ENCODE data around the gene PLEKHA1. TPM values are rescaled to one million over a fixed set of nuclear protein-coding genes. Genes with fewer than 3 reads are reported as not detected.
A peak's percentile ranks its signal among the peaks of the same experiment; 100 is the strongest.

Gene PLEKHA1
- total and polyA plus RNA-seq, 5 donors: 15.7 to 42.8 (median 38.5) TPM

- intact Hi-C loops (cut with DNase I): loop anchor here in 3 of 4 donors (5.0 to 10.0 kb wide), 3 partner anchors 85 to 217 kb away; partner anchors contain the start of gene DMBT1 (in 1 of the 3)
- no peak for DNase-seq
- H3K27me3 ChIP-seq (ENCODE audit: control insufficient read depth, insufficient read depth): no peaks in the 10 kb centered on the region
- no peak overlapping the region for H3K27ac ChIP-seq (ENCODE audit: low read length)
- no peak for ATAC-seq
- no peak overlapping the region for H3K4me3 ChIP-seq (ENCODE audit: low read length)
- 74% methylated on average over 8 of the region's 8 CpGs for WGBS
- no peaks in the 10 kb centered on the region for H3K4me1 ChIP-seq (ENCODE audit: control insufficient read depth, insufficient read depth, low read length)
- H3K9me3 ChIP-seq (ENCODE audit: control insufficient read depth, low read length): no peaks in the 10 kb centered on the region
These were observed 27.2 kb upstream of the PLEKHA1 start for GRCh38 chr10:122347170-122347841.

GRCh38 chr10:122348512-122348911 lies 26.0 kb upstream of the PLEKHA1 start:
- intact Hi-C loops (cut with DNase I): loop anchor here in 3 of 4 donors (5.0 to 10.0 kb wide), 3 partner anchors 84 to 216 kb away; partner anchors contain the start of gene DMBT1 (in 1 of the 3)
- WGBS: 90% methylated on average over 4 of the region's 4 CpGs
- Histone ChIP-seq H3K9me3 (ENCODE audit: control insufficient read depth, low read length) (no peaks in the 10 kb centered on the region), H3K4me3 (ENCODE audit: low read length) (no peak overlapping the region), H3K4me1 (ENCODE audit: control insufficient read depth, insufficient read depth, low read length) (no peaks in the 10 kb centered on the region), H3K27me3 (ENCODE audit: control insufficient read depth, insufficient read depth) (no peaks in the 10 kb centered on the region), H3K27ac (ENCODE audit: low read length) (no peak overlapping the region)
- DNase-seq (no peak), ATAC-seq (no peak)

GRCh38 chr10:122348935-122349361 lies 25.6 kb upstream of the PLEKHA1 start:
- ATAC-seq: no peak
- Histone ChIP-seq H3K4me1 (ENCODE audit: control insufficient read depth, insufficient read depth, low read length) (no peaks in the 10 kb centered on the region), H3K27ac (ENCODE audit: low read length) (no peak overlapping the region), H3K9me3 (ENCODE audit: control insufficient read depth, low read length) (no peaks in the 10 kb centered on the region), H3K27me3 (ENCODE audit: control insufficient read depth, insufficient read depth) (no peaks in the 10 kb centered on the region), H3K4me3 (ENCODE audit: low read length) (no peak overlapping the region)
- WGBS: 87% methylated on average over 7 of the region's 7 CpGs
- intact Hi-C loops (cut with DNase I): loop anchor here in 3 of 4 donors (5.0 to 10.0 kb wide), 3 partner anchors 83 to 216 kb away; partner anchors contain the start of gene DMBT1 (in 1 of the 3)
- DNase-seq: no peak

GRCh38 chr10:122349758-122350369 lies 24.6 kb upstream of the PLEKHA1 start:
- Histone ChIP-seq H3K4me3 (ENCODE audit: low read length) (no peak overlapping the region), H3K4me1 (ENCODE audit: control insufficient read depth, insufficient read depth, low read length) (no peaks in the 10 kb centered on the region), H3K27me3 (ENCODE audit: control insufficient read depth, insufficient read depth) (no peaks in the 10 kb centered on the region), H3K27ac (ENCODE audit: low read length) (no peak overlapping the region), H3K9me3 (ENCODE audit: control insufficient read depth, low read length) (no peaks in the 10 kb centered on the region)
- ATAC-seq (no peak), DNase-seq (no peak)
- intact Hi-C loops (cut with DNase I): loop anchor here in 3 of 4 donors (5.0 to 10.0 kb wide), 3 partner anchors 82 to 215 kb away; partner anchors contain the start of gene DMBT1 (in 1 of the 3)
- WGBS: 83% methylated on average over 3 of the region's 3 CpGs

GRCh38 chr10:122350893-122351292 lies 23.6 kb upstream of the PLEKHA1 start:
- Histone ChIP-seq H3K27me3 (ENCODE audit: control insufficient read depth, insufficient read depth) (no peaks in the 10 kb centered on the region), H3K27ac (ENCODE audit: low read length) (no peak overlapping the region), H3K9me3 (ENCODE audit: control insufficient read depth, low read length) (no peaks in the 10 kb centered on the region), H3K4me3 (ENCODE audit: low read length) (no peak overlapping the region), H3K4me1 (ENCODE audit: control insufficient read depth, insufficient read depth, low read length) (no peaks in the 10 kb centered on the region)
- DNase-seq: no peak
- intact Hi-C loops (cut with DNase I): no loop called here
- 60% methylated on average over 12 of the region's 12 CpGs for WGBS
- ATAC-seq: peak in 1 of 2 donors; percentile 52

- DNase-seq: no peak
These were observed 21.5 kb upstream of the PLEKHA1 start for GRCh38 chr10:122352817-122353525.

GRCh38 chr10:122354383-122354782 lies 20.1 kb upstream of the PLEKHA1 start:
- no peaks in the 10 kb centered on the region for H3K9me3 ChIP-seq (ENCODE audit: control insufficient read depth, low read length)
- no peak overlapping the region for H3K27ac ChIP-seq (ENCODE audit: low read length)
- no peaks in the 10 kb centered on the region for H3K27me3 ChIP-seq (ENCODE audit: control insufficient read depth, insufficient read depth)
- WGBS: 90% methylated on average over 2 of the region's 2 CpGs
- H3K4me1 ChIP-seq (ENCODE audit: control insufficient read depth, insufficient read depth, low read length): no peaks in the 10 kb centered on the region
- H3K4me3 ChIP-seq (ENCODE audit: low read length): no peak overlapping the region
- ATAC-seq (no peak), DNase-seq (no peak)
- intact Hi-C loops (cut with DNase I): no loop called here

More at GRCh38 chr10:122352817-122353525, 21.5 kb upstream of the PLEKHA1 start:
- H3K27me3 ChIP-seq (ENCODE audit: control insufficient read depth, insufficient read depth): no peaks in the 10 kb centered on the region
- no peaks in the 10 kb centered on the region for H3K9me3 ChIP-seq (ENCODE audit: control insufficient read depth, low read length)
- WGBS: 67% methylated on average over 8 of the region's 8 CpGs
- H3K27ac ChIP-seq (ENCODE audit: low read length): no peak overlapping the region
- no peak overlapping the region for H3K4me3 ChIP-seq (ENCODE audit: low read length)
- no peak for ATAC-seq
- H3K4me1 ChIP-seq (ENCODE audit: control insufficient read depth, insufficient read depth, low read length): no peaks in the 10 kb centered on the region
- intact Hi-C loops (cut with DNase I): no loop called here

GRCh38 chr10:122357685-122358084 lies 16.8 kb upstream of the PLEKHA1 start:
- DNase-seq (no peak), ATAC-seq (no peak)
- H3K4me3 ChIP-seq (ENCODE audit: low read length): no peak overlapping the region
- H3K27ac ChIP-seq (ENCODE audit: low read length): no peak overlapping the region
- no peaks in the 10 kb centered on the region for H3K9me3 ChIP-seq (ENCODE audit: control insufficient read depth, low read length)
- intact Hi-C loops (cut with DNase I): no loop called here
- no peaks in the 10 kb centered on the region for H3K4me1 ChIP-seq (ENCODE audit: control insufficient read depth, insufficient read depth, low read length)
- WGBS: 94% methylated on average over 4 of the region's 4 CpGs
- H3K27me3 ChIP-seq (ENCODE audit: control insufficient read depth, insufficient read depth): no peaks in the 10 kb centered on the region

- ATAC-seq (no peak), DNase-seq (no peak)
- H3K9me3 ChIP-seq (ENCODE audit: control insufficient read depth, low read length): no peaks in the 10 kb centered on the region
- no peaks in the 10 kb centered on the region for H3K4me1 ChIP-seq (ENCODE audit: control insufficient read depth, insufficient read depth, low read length)
- intact Hi-C loops (cut with DNase I): no loop called here
- WGBS: 91% methylated on average over 2 of the region's 2 CpGs
- no peak overlapping the region for H3K4me3 ChIP-seq (ENCODE audit: low read length)
- no peak overlapping the region for H3K27ac ChIP-seq (ENCODE audit: low read length)
- H3K27me3 ChIP-seq (ENCODE audit: control insufficient read depth, insufficient read depth): no peaks in the 10 kb centered on the region
These were observed 14.9 kb upstream of the PLEKHA1 start for GRCh38 chr10:122359621-122360020.

GRCh38 chr10:122361046-122361445 lies 13.5 kb upstream of the PLEKHA1 start:
- no peak overlapping the region for H3K27ac ChIP-seq (ENCODE audit: low read length)
- no peaks in the 10 kb centered on the region for H3K9me3 ChIP-seq (ENCODE audit: control insufficient read depth, low read length)
- no peak for ATAC-seq
- no peak for DNase-seq
- H3K4me1 ChIP-seq (ENCODE audit: control insufficient read depth, insufficient read depth, low read length): no peaks in the 10 kb centered on the region
- WGBS: 97% methylated on average over 1 of the region's 1 CpG
- intact Hi-C loops (cut with DNase I): no loop called here
- no peak overlapping the region for H3K4me3 ChIP-seq (ENCODE audit: low read length)
- H3K27me3 ChIP-seq (ENCODE audit: control insufficient read depth, insufficient read depth): no peaks in the 10 kb centered on the region
